T-helper 22 cell (primary cell): Measurements from ENCODE around the gene CDK11A.
"Not testable (repeated sequence)": the region's sequence is repeated elsewhere in the genome, so short reads cannot be mapped to it uniquely, and the experiment has no call there.

Source experiments
- DNase-seq: peaks from one replicate; pipeline ENCODE4 v3.0.0-alpha.2; 2020; ENCODE audit warnings: low read depth

CDK11A gene

DNA sequence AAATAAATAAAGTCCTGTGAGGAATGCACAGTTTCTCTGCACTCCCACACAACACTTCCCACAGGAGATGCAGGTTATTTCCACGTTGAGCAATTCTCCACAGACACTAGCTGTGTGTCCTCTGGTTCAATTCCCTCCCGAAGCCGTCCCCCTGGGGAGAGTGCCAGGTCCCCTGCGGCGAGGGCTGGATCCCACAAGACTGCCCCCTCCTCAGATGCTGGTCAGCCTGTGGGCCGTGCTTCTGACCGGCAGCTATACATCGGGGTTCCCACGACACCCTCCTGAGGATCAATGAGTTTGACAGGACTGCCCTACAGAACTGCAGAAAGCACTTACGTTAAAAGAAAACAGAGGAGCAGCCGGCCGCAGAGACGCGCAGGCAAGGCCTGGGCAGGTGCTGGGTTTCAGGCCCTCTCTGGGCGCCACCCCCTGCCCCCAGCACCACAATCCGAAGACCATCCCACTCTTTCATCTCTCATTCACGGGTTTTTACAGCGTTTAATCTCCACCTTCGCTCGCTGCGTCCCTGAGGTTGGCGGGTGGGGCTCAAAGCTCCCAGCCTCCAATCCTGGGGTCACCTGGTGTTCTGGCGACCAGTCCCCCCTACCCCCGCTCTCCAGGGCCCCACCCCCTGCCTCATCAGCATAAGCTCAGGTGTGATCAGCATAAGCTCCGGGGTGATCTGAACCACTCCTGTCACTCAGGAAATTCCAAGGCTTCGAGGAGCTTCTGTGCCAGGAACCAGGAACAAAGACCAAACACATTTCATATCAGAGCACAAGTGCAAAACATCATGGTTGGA, 40.9 kb downstream of the CDK11A start:
- DNase-seq = no peak

DNA sequence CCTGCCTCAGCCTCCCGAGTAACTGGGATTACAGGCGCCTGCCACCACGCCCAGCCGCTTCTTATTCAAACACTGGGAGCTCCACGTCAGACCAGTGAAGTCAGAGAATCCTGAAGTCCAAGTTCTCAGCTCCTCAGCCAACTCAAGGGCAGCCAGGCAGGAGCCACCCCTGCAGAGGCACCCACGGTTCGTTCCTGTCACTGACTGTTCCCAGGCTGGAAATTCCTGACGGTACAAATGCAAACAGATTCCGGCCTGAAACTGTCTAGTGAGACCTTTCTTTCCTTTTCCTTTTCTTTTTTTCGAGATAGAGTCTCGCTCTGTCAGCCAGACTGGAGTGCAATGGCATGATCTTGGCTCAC, 43.3 kb downstream of the CDK11A start:
- DNase-seq = no peak

DNA sequence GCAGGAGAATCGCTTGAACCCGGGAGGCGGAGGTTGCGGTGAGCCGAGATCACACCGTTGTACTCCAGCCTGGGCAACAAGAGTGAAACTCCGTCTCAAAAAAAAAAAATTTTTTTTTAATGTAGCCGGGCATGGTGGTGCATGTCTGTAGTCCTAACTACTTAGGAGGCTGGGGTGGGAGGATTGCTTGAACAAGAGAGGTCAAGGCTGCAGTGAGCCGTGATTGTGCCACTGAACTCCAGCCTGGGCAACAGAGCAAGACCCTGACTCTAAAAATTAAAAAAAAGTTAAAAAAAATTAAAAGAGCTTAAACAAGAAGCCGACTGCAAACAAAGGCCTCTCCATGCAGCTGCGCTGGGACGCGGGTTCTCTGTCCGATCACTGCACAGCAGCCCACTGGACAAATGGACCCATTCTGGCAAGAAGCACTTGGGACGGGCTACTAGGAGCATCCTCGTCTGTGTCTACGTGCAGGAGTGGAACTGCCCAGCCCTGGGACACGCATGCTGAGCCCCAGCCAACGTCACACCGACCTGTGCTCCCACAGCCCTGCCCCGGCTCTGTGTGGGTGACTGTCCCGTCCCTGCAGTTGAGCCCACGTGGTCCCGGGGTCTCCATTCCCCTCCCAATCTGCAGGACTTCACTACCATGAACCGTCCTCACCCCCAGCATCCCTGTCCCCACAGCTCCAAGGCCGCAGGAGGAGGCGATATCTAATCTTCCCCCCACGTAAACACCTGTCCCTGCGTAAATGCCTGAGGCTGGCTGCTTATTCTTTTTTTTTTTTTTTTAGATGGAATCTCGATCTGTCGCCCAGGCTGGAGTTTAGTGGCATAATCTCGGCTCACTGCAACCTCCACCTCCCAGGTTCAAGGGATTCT, 43.9 kb downstream of the CDK11A start:
- DNase-seq = no peak

DNA sequence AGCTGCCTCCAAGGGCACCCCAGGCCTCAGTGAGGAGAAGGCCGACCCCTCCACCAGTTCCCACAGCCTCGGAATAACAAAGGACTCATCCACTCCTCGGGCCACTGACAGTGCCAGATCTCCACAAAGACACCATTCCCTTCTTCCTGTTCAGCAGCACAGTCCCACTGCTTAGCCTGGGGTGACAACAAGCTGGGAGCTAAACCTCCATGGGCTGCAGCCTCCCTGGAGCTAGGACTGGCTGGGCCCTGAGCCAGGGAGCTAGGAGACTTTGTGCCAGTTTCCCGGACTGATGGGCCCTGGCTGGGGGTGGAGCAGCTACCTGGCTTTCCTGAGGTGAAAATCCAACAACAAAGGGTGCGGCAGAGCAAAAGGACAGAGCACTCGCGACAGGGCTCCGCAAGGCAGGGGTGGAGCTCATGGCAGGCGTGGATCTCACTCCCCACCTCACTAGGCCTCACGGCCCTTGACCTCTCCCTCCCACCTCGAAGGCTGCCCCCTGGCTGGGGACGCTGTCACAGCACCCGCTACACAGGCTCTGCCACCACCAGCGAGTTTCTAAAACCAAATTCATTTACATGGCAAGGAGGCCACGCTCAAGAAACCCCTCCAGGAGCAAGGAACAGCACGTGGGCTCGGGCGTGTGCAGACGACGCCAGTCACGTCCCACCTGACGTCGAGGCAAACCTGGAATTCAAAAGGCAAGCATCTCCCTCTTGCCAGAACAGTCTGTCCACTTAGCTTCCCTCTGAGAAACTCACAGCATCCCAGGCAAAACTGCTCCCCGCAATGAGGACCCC, 45.4 kb downstream of the CDK11A start:
- DNase-seq = no peak

DNA sequence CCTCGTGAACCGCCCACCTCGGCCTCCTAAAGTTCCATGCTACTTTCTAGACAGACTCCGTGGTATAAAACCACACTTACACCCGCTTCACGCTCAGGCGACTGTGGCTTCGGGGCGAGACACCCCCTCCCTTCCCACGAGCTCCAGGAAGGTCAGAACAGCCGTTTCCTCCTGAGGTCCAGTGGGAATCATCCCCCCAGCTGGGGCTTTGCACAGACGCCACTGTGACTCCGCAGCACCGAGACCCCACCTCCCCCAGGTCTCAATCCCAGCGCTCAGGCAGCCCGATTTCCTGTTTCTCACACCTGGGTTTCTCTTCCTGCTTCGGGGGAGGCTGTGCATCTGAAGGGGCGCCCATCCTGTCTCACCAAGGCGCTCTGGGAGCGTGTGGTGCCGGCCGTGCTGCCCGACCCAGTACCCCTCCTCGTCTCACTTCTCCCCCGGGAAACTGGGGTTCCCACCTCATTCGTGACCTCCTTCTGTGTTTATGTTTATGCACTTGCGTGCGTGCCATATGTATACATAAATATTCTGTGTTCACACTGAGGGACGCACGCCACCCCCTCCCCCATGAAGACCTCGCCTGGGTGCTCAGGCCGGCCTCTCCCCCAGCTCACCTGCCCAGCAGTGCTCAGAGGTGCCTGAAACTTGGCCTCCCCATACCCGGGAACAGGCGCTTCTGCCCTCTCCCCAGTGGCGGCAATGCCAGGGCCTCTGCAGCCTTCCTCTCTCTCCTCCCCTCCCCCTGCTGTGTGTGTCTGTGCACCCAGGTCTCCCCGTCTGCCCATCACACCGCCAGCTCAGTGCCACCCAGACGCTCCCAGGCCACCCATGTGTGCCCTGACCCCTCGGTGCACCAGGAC, 46.2 kb downstream of the CDK11A start:
- DNase-seq = no peak

DNA sequence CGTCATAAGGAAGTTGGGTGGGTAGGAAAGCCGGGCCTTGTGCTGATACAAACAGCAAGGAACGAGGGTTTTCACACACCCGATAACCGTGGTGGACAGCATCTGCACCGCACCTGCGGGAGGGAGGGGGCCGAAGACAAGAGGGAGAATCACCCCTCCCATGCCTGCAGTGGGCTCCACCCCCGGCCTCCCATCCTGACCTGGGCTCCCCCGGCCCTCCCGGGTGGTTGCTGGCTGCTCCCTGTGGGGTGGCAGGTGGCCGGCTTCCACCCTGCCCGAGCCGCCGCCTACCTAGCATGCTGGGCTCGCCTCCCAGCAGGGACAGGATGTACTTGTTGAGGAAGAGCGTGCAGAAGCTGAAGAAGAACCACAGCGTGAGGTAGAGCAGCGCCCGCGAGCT, 48.1 kb downstream of the CDK11A start:
- not testable (repeated sequence) for DNase-seq

DNA sequence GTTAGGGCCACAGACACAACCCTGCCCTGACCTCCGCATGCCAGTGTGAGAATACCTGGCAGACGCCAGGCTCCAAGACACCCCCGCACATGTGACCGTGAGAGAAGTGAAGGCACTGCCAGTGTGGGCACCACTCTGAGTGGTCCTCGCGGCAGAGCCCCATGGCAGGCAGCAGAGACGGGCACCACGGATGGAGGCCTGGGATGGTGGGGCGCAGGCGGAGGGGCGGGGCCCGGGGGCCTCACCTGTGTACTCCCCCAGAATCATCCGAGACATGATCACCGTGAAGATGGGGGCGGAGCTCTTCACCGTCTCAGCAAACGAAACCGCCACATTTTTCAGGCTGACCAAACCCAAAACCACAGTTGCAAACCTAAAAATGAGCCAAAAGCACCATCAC, 48.9 kb downstream of the CDK11A start:
- not testable (repeated sequence) for DNase-seq

DNA sequence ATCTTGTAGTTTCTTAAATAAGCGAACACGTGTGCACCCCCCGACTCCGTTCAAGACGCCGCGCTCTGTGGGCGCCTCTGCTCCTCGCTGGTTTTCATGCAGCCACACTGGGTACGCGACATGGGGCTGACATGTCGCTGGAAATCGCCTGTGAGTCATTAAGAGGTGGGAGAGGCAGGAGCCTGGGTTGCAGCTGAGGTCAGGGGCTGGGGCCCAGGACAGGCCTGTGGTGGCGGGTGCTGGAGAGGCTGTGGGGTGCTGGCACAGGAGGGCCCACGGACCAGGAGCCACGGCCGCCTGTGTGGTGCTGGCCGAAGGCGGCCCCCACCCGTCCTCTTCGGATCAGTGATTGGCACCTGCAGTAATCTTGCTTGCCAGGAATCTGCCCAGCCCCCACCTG, 49.4 kb downstream of the CDK11A start:
- not testable (repeated sequence) for DNase-seq

DNA sequence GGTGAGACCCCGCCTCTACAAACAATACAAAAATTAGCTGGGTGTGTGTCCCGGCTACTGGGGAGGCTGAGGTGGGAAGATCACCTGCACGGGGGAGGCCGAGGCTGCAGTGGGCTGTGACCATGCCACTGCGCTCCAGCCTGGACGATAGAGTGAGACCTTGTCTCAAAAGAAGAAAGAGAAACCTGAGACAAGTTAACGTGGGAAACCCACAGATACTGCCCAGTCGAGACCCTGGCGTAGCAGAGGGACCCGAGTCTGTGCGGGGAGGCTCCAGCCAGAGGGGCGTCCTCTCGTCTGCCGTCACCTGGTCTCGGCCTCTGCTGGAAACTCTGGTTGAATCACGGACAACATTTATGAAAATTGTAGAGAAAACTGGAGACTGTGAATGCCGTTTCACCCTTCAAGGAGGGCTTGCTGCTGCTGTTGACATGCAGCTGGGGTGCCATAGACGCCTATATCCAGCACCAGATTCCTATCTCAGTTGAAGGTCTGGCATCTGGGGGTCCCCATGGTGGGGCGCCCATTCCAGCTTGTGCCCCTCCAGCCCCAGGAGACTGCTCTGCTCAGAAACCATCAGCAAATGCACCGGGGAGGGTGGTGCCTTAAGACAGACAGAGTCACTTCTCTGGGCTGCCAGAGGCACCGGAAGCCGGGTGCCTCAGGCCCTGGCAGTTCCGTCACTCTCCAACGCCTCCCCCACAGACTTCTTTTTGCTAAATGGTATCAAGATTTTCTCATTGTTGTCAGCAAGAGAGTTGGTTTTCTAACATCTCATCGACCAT, 51.8 kb downstream of the CDK11A start:
- no peak for DNase-seq

DNA sequence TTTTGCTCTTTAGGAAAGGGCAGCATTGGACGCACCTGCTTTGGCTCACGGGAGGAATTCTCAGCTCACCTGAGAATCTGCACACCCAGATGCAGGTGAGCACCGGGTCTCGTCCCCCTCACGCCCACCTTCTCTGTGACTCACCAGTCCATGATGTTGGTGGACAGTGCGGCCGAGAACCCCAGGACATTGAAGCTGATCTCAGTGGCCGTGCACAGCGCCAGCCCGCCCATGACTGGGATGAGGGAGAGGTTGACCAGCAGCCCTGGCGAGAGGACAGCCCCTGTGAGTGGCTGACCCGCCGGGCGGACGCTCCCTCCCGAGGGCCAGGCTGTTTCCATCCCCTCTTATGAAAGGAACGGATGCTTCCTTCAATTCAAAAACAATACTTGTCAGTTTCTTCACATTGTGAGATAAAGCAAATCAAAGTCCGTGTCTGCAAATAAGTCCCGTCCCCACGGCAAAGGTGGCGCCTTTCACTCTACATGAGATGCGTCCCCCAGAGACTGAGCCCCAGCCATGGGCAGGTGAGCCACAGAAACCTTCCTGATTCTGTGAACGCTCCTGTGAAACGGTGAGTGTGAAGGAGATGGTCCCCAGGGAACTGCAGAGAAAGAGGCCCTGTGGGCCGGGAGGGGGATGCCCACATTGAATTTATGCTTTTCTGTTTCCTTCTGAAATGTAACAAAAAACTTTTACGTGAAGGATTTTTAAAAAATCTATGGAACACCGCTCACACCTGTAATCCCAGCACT, 52.6 kb downstream of the CDK11A start:
- DNase-seq = no peak

DNA sequence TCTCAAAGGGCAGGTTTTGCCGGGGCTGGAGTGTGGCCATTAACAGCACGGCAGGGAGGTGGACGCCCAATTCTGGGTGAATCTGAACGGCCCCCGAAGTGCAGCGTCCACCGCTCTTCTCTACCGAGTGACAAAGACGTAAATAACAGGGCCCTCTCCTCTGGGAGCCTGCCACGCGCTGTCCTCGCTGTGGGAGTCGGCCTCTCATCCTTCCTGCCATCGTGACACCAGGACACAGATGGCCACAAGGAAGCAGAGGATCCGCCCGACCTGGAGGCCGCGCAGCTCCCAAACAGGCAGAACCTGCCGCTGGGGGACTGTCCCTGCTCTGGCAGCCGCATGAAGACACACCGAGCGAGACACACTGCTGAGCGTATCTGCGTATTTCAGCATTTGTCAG, 53.3 kb downstream of the CDK11A start:
- DNase-seq = no peak

DNA sequence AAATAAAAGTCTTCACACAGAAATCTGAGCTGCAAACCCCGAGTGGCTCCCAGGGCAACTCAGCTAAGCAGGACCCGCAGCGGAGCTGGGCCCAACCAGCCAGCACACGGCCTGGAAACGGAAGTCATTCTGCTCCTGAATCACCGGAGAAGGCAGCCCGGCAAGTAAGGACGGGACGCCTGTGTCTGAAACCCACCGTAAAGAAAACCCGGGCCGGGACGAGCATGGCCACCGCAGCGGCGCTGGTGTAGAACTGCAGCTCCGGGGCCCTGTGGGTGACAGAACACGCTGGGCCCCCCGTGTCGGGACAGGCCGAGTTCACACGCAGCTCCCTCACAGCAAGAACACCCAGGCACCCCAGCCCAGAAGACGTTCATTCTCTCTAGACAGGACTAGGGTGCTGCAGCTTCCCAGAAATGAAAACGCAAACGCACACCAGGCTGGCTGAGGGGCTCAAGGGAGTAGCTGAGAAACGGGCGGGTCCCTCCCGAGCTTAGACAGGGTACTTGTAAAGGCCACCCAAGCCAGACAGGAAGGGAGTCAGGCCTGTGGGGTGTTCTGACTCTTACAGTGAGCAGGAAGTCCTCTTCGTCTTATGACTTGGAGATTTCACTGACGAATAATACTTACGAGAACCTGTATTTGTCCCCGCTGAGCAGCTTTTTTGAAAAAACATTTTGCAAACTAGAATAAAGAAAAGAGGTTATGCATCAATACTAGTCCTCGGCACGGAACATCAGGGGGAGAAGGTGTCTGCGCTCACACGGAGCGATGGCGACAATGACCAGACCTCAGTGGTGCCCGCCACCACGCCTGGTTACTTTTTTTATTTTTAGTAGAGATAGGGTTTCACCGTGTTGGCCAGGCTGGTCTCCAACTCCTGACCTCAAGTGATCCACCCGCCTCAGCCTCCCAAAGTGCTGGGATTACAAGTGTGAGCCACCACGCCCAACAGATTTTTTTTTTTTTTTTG, 54.4 kb downstream of the CDK11A start:
- DNase-seq = no peak

DNA sequence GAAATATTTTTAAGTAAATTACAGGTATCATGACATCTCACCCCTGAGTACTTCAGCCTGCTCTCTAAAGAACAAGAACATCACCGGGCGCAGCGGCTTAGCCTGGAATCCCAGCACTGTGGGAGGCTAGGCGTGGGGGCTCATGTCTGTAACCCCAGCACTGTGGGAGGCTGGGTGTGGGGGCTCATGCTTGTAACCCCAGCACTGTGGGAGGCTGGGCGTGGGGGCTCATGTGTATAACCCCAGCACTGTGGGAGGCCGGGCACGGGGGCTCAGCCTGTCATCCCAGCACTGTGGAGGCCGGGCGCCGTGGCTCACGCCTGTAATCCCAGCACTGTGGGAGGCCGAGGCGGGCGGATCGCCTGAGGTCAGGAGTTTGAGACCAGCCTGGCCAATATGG, 57.6 kb downstream of the CDK11A start:
- DNase-seq = no peak

DNA sequence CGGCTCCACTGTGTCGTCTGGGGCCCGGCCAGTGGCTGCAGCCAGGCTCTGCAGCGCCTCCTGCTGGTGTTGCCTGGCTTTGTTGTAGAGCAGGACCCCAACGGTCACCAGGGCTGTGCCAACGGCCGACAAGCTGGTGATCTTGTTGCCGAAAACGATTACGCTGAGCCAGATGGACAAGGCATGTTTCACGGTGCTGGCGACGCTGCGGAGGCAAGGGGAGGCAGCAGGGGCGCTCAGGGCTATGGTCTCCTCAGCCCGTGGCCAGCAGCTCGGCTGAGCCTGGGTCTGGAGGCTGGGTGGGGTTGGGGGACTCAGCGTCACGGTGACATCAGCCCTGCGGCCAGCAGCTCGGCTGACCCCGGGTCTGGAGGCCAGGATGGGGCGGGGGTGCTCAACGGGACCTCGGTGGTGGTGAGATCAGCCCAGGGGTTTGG, 58.3 kb downstream of the CDK11A start:
- DNase-seq = no peak

DNA sequence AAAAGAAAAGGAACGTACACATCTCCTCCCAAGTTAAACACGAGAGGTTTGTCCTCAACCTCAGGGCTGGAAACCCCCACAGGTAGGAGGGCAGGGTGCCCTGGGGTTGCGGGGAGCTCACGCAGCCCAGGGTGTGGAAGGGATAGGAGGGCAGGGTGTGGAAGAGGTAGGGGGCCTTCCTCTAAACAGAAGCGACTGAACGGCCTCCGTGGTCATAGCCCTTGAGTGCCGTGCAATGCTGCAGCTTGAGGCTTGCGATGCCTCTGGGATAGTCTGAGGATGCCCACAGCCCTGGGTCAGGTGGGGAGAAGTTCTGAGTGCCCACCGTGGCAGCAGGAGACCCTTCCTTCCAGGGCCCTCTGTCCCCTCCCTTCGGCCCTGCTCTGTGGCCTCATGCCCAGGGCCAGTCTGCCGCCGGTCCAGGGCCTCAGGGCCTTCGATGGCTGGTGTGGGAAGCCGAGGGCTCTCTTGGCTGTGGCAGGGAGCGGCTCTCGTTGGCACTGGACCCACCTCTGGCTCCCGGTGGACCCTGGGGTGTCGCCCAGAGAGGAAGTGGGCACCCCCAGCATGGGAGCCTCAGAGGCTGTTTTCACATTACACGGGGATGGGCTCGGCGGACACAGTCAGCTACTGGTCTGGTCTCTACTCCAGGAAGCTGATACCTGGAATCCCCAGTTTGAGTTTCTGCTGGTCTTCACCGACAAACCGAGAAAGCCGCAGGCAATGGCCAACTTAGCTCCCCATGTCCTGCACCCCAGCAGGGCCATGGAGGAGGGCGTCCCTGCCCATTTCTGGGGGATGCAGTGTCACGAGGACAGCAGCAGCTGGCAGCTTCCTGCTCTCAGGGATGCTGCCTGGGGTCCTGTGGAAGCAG, 59.0 kb downstream of the CDK11A start:
- DNase-seq = no peak

DNA sequence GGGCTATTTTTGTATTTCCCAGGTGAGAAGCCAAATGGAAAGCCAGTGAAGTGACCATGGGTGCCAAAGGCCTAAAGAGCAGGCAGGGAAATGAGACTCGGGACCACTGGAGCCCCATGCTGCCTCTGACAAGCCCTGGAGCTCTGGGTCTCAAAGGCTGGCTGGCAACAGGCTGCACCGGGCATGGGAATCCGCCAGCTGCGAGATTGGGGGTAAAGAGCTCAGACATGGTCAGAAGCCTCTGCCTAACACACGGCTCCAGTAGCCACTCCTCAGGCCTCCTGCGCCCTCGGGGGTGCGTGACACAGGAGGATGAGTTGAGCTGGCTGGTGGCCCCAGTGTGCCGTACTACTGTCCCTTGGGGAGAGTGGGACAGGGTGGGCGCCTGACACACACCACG, 59.8 kb downstream of the CDK11A start:
- DNase-seq = not testable (repeated sequence)

DNA sequence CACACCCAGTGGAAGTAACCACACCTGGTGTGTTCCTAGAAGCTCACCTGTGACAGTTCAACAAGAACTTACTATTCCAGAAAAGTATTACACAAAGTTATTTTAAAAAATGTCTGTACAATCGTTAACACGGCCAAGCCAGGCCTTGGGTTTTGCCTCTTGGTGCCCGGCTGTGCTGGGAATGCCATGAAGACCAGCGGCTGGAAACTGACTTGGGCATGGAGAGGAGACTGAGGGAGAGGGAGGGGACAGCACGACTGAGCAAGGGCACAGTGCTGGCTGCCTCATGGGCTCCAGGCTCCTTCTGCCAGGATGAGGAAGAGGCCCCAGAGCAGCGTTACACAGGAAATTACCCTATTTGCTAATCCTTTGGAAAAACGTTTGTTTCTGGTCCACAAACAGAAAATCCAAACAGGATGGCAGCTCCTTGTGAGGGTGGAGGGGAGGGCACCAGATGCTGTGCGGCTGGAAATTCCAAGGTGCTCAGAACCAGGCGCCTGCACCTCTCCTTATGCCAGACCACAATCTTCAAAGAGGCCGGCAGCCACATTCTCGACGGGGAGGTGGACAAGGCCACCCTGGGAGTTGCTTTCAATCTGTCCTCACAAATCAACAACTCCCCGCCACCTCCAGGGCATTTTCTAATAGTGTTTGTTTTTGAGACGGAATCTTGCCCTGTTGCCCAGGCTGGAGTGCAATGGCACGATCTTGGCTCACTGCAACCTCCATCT, 61.2 kb downstream of the CDK11A start:
- DNase-seq = not testable (repeated sequence)
